Progenitor cell of endocrine pancreas (in vitro differentiated cells): ENCODE results near the gene LAMA2. TPM values are rescaled to one million over a fixed set of nuclear protein-coding genes. Genes with fewer than 3 reads are reported as not detected.

Experiments
- DNase-seq: peaks from one replicate; pipeline ENCODE4 v3.0.0; 2021; ENCODE audit warnings: low spot score; ENCODE audit not compliant: unreplicated experiment
- H3K27ac Mint-ChIP-seq: 2 replicates; pipeline ENCODE4 v1.8.0; 2021; ENCODE audit warnings: mild to moderate bottlenecking, moderate library complexity, mixed read lengths
- H3K27me3 Mint-ChIP-seq: 2 replicates; pipeline ENCODE4 v1.8.0; 2021; ENCODE audit warnings: mixed read lengths
- H3K36me3 Mint-ChIP-seq: 2 replicates; pipeline ENCODE4 v1.8.0; 2022; ENCODE audit warnings: mixed read lengths; ENCODE audit not compliant: insufficient read depth
- H3K4me1 Mint-ChIP-seq: 2 replicates; pipeline ENCODE4 v1.8.0; 2021; ENCODE audit warnings: low read depth, mixed read lengths
- H3K4me3 Mint-ChIP-seq: 2 replicates; pipeline ENCODE4 v1.8.0; 2021; ENCODE audit warnings: low read depth, mild to moderate bottlenecking, moderate library complexity, mixed read lengths
- H3K9me3 Mint-ChIP-seq: 2 replicates; pipeline ENCODE4 v1.8.0; 2021; ENCODE audit warnings: low read depth, mixed read lengths
- total RNA-seq: library from RNA; stranded (reverse); gene quantifications from 2 replicates; pipeline ENCODE4 v1.2.1, GENCODE V29; 2021
- TF ChIP-seq, protein P1 (sequence below): fragments of 200-600 bp; sonication (generic); IDR thresholded peaks from one replicate; pipeline ENCODE4 v1.5.0; 2021; ENCODE audit warnings: antibody characterized with exemption, mild to moderate bottlenecking; ENCODE audit not compliant: unreplicated experiment

The LAMA2 gene
- total RNA-seq, 1 donor from 2014 or later, result 0.22 TPM

DNA sequence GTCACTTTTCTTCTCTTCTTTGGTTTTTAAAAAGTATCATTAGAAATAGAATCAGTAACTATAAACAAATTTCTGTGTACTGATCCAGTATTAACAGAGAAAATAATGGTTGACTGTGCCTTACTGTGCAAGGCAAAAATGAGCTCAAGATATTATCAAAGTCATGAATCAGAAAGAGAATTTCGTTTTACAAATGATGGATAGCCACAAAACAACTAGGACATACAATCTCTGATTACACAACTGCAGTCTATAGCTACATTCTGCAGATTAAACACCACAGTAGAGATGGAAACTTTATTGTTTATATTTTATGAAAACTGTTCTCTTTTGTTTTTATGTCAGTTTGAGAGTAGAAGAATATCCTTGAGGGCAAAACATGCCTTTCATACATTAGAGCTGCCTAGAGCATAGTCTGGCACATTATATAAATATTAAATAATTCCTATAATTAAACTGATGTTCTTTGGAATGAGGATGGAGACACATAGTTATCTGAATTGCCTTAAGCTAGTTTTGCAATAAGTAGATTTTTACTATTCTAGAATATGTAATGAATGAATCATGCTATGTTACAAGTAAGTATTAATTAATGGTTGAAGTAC is 333.1 kb downstream of the LAMA2 start:
- H3K36me3 Mint-ChIP-seq, result no peaks in the 10 kb centered on the region

DNA sequence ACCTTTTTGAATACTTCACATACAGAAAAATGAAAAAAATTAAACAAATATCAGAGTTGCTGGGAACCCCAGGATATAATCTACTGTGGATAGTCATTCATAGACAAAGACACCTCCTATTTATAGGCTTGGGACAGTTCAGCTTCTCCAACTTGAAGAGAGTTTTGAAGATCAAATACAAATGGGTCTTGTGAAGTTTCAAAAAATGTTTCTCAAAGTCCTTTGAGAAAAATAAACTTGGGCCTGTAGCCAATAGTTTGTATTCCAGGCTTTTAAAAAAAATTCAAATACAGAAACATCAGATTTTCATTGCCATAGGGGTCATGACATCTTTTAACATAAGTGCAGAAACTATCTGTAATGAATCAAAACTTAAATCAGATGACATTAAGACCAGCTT is 334.8 kb downstream of the LAMA2 start:
- no peak for DNase-seq
- H3K27ac Mint-ChIP-seq, result no peak overlapping the region
- no peaks in the 10 kb centered on the region for H3K9me3 Mint-ChIP-seq
- no peaks in the 10 kb centered on the region for H3K4me1 Mint-ChIP-seq
- TF ChIP-seq, protein P1, sequence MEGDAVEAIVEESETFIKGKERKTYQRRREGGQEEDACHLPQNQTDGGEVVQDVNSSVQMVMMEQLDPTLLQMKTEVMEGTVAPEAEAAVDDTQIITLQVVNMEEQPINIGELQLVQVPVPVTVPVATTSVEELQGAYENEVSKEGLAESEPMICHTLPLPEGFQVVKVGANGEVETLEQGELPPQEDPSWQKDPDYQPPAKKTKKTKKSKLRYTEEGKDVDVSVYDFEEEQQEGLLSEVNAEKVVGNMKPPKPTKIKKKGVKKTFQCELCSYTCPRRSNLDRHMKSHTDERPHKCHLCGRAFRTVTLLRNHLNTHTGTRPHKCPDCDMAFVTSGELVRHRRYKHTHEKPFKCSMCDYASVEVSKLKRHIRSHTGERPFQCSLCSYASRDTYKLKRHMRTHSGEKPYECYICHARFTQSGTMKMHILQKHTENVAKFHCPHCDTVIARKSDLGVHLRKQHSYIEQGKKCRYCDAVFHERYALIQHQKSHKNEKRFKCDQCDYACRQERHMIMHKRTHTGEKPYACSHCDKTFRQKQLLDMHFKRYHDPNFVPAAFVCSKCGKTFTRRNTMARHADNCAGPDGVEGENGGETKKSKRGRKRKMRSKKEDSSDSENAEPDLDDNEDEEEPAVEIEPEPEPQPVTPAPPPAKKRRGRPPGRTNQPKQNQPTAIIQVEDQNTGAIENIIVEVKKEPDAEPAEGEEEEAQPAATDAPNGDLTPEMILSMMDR, result no peak
- H3K36me3 Mint-ChIP-seq, result no peaks in the 10 kb centered on the region
- H3K27me3 Mint-ChIP-seq, result peaks cover 2% of the 10 kb centered on the region
- no peak overlapping the region for H3K4me3 Mint-ChIP-seq

More for the DNA sequence above, 333.1 kb downstream of the LAMA2 start:
- Mint-ChIP-seq H3K9me3 (no peaks in the 10 kb centered on the region), H3K4me3 (no peak overlapping the region), H3K27ac (no peak overlapping the region), H3K4me1 (no peaks in the 10 kb centered on the region), H3K27me3 (peaks cover 7% of the 10 kb centered on the region)
- DNase-seq, result no peak
- TF ChIP-seq, protein P1, result no peak

DNA sequence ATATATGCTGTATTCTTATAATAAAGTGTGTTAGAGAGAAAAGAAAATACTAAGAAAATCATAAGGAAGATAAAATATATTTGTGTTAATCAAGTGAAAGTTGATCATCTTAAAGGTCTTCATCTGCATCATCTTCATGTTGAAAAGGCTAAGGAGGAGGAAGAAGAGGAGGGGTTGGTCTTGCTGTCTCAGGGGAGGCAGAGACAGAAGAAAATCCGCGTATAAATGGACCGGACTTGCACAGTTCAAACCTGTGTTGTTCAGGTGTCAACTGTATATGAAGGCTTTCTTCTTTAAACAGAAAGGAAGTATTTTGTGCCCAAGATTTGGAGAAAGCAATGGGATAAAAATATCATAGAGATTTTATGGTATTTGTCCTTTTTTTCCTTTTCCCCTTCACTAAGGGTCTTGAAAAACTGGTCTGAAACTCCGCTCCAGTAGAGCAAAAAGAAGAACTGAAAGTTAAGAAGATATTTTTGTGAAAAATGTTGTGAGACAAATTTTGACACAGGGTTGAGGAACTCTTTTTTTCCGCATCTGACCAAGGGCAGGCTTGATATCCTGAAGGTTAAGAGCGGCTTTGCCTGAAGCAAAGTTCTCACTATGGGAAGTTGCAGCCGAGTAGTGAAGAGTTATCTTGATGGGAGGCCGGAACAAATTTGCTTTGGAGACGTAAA is 350.7 kb downstream of the LAMA2 start:
- Mint-ChIP-seq H3K27me3 (no peaks in the 10 kb centered on the region), H3K4me3 (no peak overlapping the region), H3K27ac (no peak overlapping the region), H3K36me3 (no peaks in the 10 kb centered on the region), H3K9me3 (peaks cover 5% of the 10 kb centered on the region), H3K4me1 (peaks cover 3% of the 10 kb centered on the region)
- TF ChIP-seq, protein P1, result no peak
- DNase-seq, result no peak

DNA sequence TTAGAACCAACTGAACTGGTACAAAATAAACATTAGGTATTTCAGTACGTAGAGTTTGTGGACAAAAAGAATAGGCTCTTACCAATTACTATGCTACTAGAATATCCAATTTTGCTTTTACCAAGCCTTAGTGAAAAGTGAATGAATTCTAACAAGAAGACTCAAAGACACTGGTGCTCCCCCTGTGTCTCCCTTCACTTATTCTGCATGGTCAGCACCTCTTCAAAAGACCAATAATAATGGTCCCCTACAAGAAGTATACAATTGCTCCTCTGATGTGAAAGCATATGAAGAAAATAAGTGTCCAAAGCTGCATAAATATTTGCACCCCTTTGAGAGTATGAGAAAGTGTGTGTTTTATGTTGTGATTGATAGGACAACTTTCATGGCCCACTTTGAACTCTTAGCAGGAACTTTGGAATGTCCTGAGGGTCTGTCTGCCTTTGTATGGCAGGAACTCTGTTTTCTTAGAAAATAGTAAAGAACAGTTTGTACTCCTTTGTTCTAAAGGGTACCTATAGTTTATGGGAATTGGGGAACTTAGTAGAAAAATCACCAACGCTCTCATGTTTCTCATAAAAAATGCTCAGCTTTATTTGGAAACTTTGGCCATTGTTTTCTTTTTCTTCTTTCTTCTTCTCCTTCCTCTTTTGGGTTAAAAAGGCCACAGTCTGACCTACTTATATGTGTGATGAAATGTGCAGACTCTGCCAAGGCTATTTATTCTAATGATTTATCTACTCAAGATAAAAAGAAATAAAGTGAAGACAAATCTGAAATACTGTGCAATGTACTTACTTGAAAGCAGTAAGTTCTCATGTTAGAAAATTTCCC is 352.4 kb downstream of the LAMA2 start:
- Mint-ChIP-seq H3K27me3 (no peaks in the 10 kb centered on the region), H3K4me3 (no peak overlapping the region), H3K27ac (no peak overlapping the region), H3K36me3 (no peaks in the 10 kb centered on the region), H3K4me1 (peaks cover 3% of the 10 kb centered on the region), H3K9me3 (no peaks in the 10 kb centered on the region)
- DNase-seq, result no peak
- TF ChIP-seq, protein P1, result no peak

DNA sequence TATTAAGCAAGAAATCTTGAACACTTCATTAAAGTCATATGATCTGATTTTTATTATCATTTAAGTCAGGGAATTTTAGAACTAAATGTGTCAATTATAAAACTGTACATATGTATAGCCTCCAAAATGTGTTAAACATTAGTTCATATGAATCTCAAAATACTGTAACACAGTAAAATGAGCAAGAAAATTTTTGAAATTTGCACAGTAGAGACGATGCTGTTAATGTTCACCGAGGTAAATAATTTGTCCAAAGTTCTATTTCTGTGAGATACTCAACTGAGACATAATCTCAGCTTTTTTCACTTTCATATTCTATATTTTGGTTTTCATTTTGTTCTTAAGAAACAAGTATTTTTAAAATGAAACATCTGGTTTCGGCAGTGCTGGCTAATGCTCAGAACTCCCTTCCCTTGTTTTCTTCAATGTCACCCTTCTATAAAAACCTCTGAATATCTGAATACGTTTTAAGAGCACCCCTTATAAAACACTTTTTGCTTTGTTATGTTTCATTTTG is 353.1 kb downstream of the LAMA2 start:
- Mint-ChIP-seq H3K27me3 (no peaks in the 10 kb centered on the region), H3K4me3 (no peak overlapping the region), H3K36me3 (no peaks in the 10 kb centered on the region), H3K9me3 (no peaks in the 10 kb centered on the region), H3K4me1 (peaks cover 3% of the 10 kb centered on the region), H3K27ac (no peak overlapping the region)
- DNase-seq, result no peak
- TF ChIP-seq, protein P1, result no peak
